Testis (tissue), 3 donors: ENCODE data around the gene DMTF1. TPM values are rescaled to one million over a fixed set of nuclear protein-coding genes. Genes with fewer than 3 reads are reported as not detected.
"Not testable (repeated sequence)": the region's sequence is repeated elsewhere in the genome, so short reads cannot be mapped to it uniquely, and the experiment has no call there.

Experiments used
- DNase-seq: peaks from one replicate; pipeline ENCODE4 v3.0.0-alpha.2; 2019
- H3K27ac ChIP-seq, 2 donors: fragments of 200-600 bp; sonication (generic); one replicate each; pipeline ENCODE4 v1.5.1; 2019
- H3K27me3 ChIP-seq: fragments of 200-600 bp; sonication (generic); one replicate; pipeline ENCODE4 v1.5.1; 2019
- H3K36me3 ChIP-seq: fragments of 200-600 bp; sonication (generic); one replicate; pipeline ENCODE4 v1.5.1; 2017; ENCODE audit warnings: low read depth; ENCODE audit errors: missing control alignments
- H3K4me1 ChIP-seq: fragments of 200-600 bp; sonication (generic); one replicate; pipeline ENCODE4 v1.5.1; 2019
- H3K4me3 ChIP-seq, 2 donors: fragments of 200-600 bp; sonication (generic); one replicate each; pipeline ENCODE4 v1.5.1; 2017 to 2019
- H3K9me3 ChIP-seq: fragments of 200-600 bp; sonication (generic); one replicate; pipeline ENCODE4 v1.5.1; 2017
- CTCF ChIP-seq, 3 experiments: fragments of 450-650 bp in 2 of 3; fragments of 200-600 bp in 1 of 3; sonication (generic) in 1 of 3; IDR thresholded peaks; one replicate each; pipeline ENCODE4 v1.5.1; 2016 to 2019; ENCODE audit warnings: antibody characterized with exemption in 3 of 3, mild to moderate bottlenecking in 2 of 3, moderate library complexity in 1 of 3
- POLR2A ChIP-seq: fragments of 450-650 bp; IDR thresholded peaks from one replicate; pipeline ENCODE4 v1.6.1; 2017; ENCODE audit warnings: antibody characterized with exemption, mild to moderate bottlenecking, moderate library complexity
- WGBS, 2 donors: methylation state at CpG; one replicate each; pipeline ENCODE4 v1.1.5; 2018; 5-methylcytosine and 5-hydroxymethylcytosine counted together
- intact Hi-C: fragments of 100-400 bp; cut with DNase I; formaldehyde crosslinking; loops from one replicate; pipeline ENCODE4 v1.15.1; 2023; ENCODE audit warnings: low total_unique reads
- polyA plus RNA-seq: library from polyadenylated mRNA; stranded (reverse); fragments of 350-450 nt; fragmentation: Illumina TruSeq; extraction: RNeasy Lipid Tissue Mini Kit (QIAGEN cat#74804); gene quantifications from one replicate; pipeline ENCODE4 v1.2.3, GENCODE V29; 2014; ENCODE audit warnings: low read depth, low replicate concordance; ENCODE audit not compliant: insufficient read depth
- total RNA-seq, 2 donors: library from RNA; depleted of rRNA; stranded (reverse); fragments of >200 nt; gene quantifications; one replicate each; pipeline ENCODE4 v1.2.3, GENCODE V29; 2016

The DMTF1 gene
- total and polyA plus RNA-seq, 3 donors from 2014 or later, result 118 to 196 (median 148) TPM

GRCh38 chr7:87107949-87108776, 44.1 kb upstream of the DMTF1 start:
- DNase-seq, result no peak
- Histone ChIP-seq H3K4me1 (no peaks in the 10 kb centered on the region), H3K4me3 (no peak overlapping the region), H3K36me3 (no peaks in the 10 kb centered on the region), H3K9me3 (no peaks in the 10 kb centered on the region), H3K27me3 (no peaks in the 10 kb centered on the region), H3K27ac (no peak overlapping the region)
- WGBS, 2 donors, result 78 to 82% methylated on average over 5 to 6 of the region's 6 CpGs
- intact Hi-C loops, result no loop called here
- TF ChIP-seq CTCF (IDR thresholded peaks at IDR 0.05), result no peak
- TF ChIP-seq POLR2A, result no peak

GRCh38 chr7:87110778-87111177, 41.5 kb upstream of the DMTF1 start:
- no peak overlapping the region for H3K27ac ChIP-seq
- no peaks in the 10 kb centered on the region for H3K27me3 ChIP-seq
- no peak for DNase-seq
- no peaks in the 10 kb centered on the region for H3K36me3 ChIP-seq
- no peak overlapping the region for H3K4me3 ChIP-seq
- TF ChIP-seq POLR2A, result no peak
- no peak for TF ChIP-seq CTCF (IDR thresholded peaks at IDR 0.05)
- intact Hi-C loops, result no loop called here
- WGBS, 2 donors, result 90 to 96% methylated on average over 2 of the region's 2 CpGs
- no peaks in the 10 kb centered on the region for H3K9me3 ChIP-seq
- H3K4me1 ChIP-seq, result no peaks in the 10 kb centered on the region

- Histone ChIP-seq H3K4me3 (no peak overlapping the region), H3K36me3 (no peaks in the 10 kb centered on the region), H3K9me3 (no peaks in the 10 kb centered on the region), H3K27ac (no peak overlapping the region), H3K27me3 (no peaks in the 10 kb centered on the region), H3K4me1 (no peaks in the 10 kb centered on the region)
- WGBS, 2 donors, result 58 to 61% methylated on average over 3 of the region's 3 CpGs
- no peak for DNase-seq
- intact Hi-C loops, result no loop called here
- TF ChIP-seq CTCF (IDR thresholded peaks at IDR 0.05), result no peak
- no peak for TF ChIP-seq POLR2A
These were observed 40.4 kb upstream of the DMTF1 start for GRCh38 chr7:87111877-87112276.

- Histone ChIP-seq H3K36me3 (no peaks in the 10 kb centered on the region), H3K27me3 (no peaks in the 10 kb centered on the region), H3K27ac (no peak overlapping the region), H3K4me3 (no peak overlapping the region), H3K9me3 (no peaks in the 10 kb centered on the region), H3K4me1 (no peaks in the 10 kb centered on the region)
- intact Hi-C loops, result no loop called here
- TF ChIP-seq CTCF (IDR thresholded peaks at IDR 0.05) (no peak), POLR2A (no peak)
- WGBS, 2 donors, result 76 to 86% methylated on average over 1 of the region's 1 CpG
- no peak for DNase-seq
These were observed 39.2 kb upstream of the DMTF1 start for GRCh38 chr7:87113077-87113476.

GRCh38 chr7:87113904-87114303, 38.3 kb upstream of the DMTF1 start:
- WGBS, 2 donors, result 97 to 98% methylated on average over 3 of the region's 3 CpGs

GRCh38 chr7:87115772-87116171, 36.5 kb upstream of the DMTF1 start:
- H3K36me3 ChIP-seq, H3K4me3 ChIP-seq, intact Hi-C loops, H3K27me3 ChIP-seq, H3K4me1 ChIP-seq, DNase-seq, H3K27ac ChIP-seq, H3K9me3 ChIP-seq: not testable (repeated sequence)
- 79 to 82% methylated on average over 2 of the region's 2 CpGs for WGBS, 2 donors

More at GRCh38 chr7:87113904-87114303, 38.3 kb upstream of the DMTF1 start:
- H3K36me3 ChIP-seq, H3K4me1 ChIP-seq, H3K9me3 ChIP-seq, H3K27me3 ChIP-seq, H3K4me3 ChIP-seq, DNase-seq, intact Hi-C loops, H3K27ac ChIP-seq: not testable (repeated sequence)
